ENCODE results near the gene LONRF2.
A peak's percentile ranks its signal among the peaks of the same experiment; 100 is the strongest.

Gene LONRF2

GRCh38 chr2:100242476-100242875, 79.8 kb downstream of the LONRF2 start:
- H3K9ac ChIP-seq (ENCODE audit: insufficient read length, low read depth): no peak overlapping the region
- DNase-seq (ENCODE audit: low read depth, low spot score): no peak
- H3K4me3 ChIP-seq (ENCODE audit: insufficient read length, low read depth): no peak overlapping the region
- no peak for TF ChIP-seq YY1 (IDR thresholded peaks at IDR 0.05; ENCODE audit: insufficient read depth, insufficient read length)
- no peaks in the 10 kb centered on the region for H3K36me3 ChIP-seq (ENCODE audit: insufficient read depth, insufficient read length, low read length)
- peaks cover 11% of the 10 kb centered on the region for H3K4me1 ChIP-seq (ENCODE audit: insufficient read depth, insufficient read length)
- peaks cover 22% of the 10 kb centered on the region for H3K27me3 ChIP-seq (ENCODE audit: insufficient read depth, insufficient read length)
- H3K9me3 ChIP-seq (ENCODE audit: insufficient read depth, low read length): no peaks in the 10 kb centered on the region

DNA sequence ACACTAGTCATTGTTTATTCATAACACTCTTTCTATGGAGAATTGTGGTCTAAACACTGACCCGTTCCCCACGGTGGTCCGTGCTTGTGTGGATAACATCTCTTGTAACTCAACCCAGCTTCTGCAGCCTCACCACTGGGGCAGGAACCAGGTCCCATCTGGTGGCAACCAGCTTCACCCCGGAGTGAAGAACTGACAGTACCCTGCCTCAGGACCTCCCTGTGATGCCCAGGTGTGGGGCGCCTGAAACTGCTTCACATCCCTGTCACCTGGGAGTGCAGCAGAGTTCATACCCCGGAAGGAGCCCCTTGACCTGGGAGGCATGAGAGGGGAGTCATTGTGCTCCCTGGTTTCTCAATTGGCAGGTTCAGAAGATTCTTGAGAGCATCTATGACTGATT, 81.1 kb downstream of the LONRF2 start:
- Histone ChIP-seq H3K9me3 (ENCODE audit: insufficient read depth, low read length) (no peaks in the 10 kb centered on the region), H3K4me1 (ENCODE audit: insufficient read depth, insufficient read length) (peaks cover 11% of the 10 kb centered on the region), H3K4me3 (ENCODE audit: insufficient read length, low read depth) (no peak overlapping the region), H3K27me3 (ENCODE audit: insufficient read depth, insufficient read length) (peaks cover 26% of the 10 kb centered on the region), H3K9ac (ENCODE audit: insufficient read length, low read depth) (no peak overlapping the region), H3K36me3 (ENCODE audit: insufficient read depth, insufficient read length, low read length) (no peaks in the 10 kb centered on the region)
- TF ChIP-seq ZNF274 (IDR thresholded peaks at IDR 0.05; ENCODE audit: low read depth, low read length) (no peak), SUZ12 (IDR thresholded peaks at IDR 0.05; ENCODE audit: extremely low read depth, insufficient read depth, insufficient read length) (no peak), YY1 (IDR thresholded peaks at IDR 0.05; ENCODE audit: insufficient read depth, insufficient read length) (no peak)
- no peak for DNase-seq (ENCODE audit: low read depth, low spot score)

DNA sequence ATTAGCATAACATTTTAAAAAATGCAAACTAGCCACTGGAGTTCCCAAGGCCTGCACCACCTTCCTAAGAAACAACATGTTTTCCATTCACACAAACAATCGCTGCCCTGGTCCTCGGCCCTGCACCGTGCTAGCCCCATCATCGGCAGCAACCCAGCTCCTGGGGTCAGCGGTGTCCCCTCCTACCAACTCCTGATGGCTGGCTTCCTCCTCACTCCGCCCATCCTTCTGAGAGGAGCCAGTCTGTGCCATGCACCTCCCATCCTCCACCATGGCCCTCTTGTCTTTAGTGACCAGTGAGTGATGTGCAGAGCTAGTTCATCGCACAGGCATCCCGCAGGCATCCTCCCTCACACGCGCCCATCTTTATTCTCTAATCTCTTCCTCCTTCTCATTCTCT, 81.9 kb downstream of the LONRF2 start:
- Histone ChIP-seq H3K9me3 (ENCODE audit: insufficient read depth, low read length) (no peaks in the 10 kb centered on the region), H3K36me3 (ENCODE audit: insufficient read depth, insufficient read length, low read length) (no peaks in the 10 kb centered on the region), H3K4me1 (ENCODE audit: insufficient read depth, insufficient read length) (peaks cover 11% of the 10 kb centered on the region), H3K4me3 (ENCODE audit: insufficient read length, low read depth) (no peak overlapping the region), H3K27me3 (ENCODE audit: insufficient read depth, insufficient read length) (peaks cover 34% of the 10 kb centered on the region), H3K9ac (ENCODE audit: insufficient read length, low read depth) (no peak overlapping the region)
- TF ChIP-seq YY1 (IDR thresholded peaks at IDR 0.05; ENCODE audit: insufficient read depth, insufficient read length) (no peak), ZNF274 (IDR thresholded peaks at IDR 0.05; ENCODE audit: low read depth, low read length) (no peak), SUZ12 (IDR thresholded peaks at IDR 0.05; ENCODE audit: extremely low read depth, insufficient read depth, insufficient read length) (no peak)
- DNase-seq (ENCODE audit: low read depth, low spot score): no peak

- TF ChIP-seq SUZ12 (IDR thresholded peaks at IDR 0.05; ENCODE audit: extremely low read depth, insufficient read depth, insufficient read length) (no peak), ZNF274 (IDR thresholded peaks at IDR 0.05; ENCODE audit: low read depth, low read length) (no peak), YY1 (IDR thresholded peaks at IDR 0.05; ENCODE audit: insufficient read depth, insufficient read length) (no peak)
- no peaks in the 10 kb centered on the region for H3K36me3 ChIP-seq (ENCODE audit: insufficient read depth, insufficient read length, low read length)
- peaks cover 35% of the 10 kb centered on the region for H3K27me3 ChIP-seq (ENCODE audit: insufficient read depth, insufficient read length)
- H3K9ac ChIP-seq (ENCODE audit: insufficient read length, low read depth): no peak overlapping the region
- no peak overlapping the region for H3K4me3 ChIP-seq (ENCODE audit: insufficient read length, low read depth)
- no peaks in the 10 kb centered on the region for H3K9me3 ChIP-seq (ENCODE audit: insufficient read depth, low read length)
- peaks cover 11% of the 10 kb centered on the region for H3K4me1 ChIP-seq (ENCODE audit: insufficient read depth, insufficient read length)
- DNase-seq (ENCODE audit: low read depth, low spot score): no peak
These were observed 82.7 kb downstream of the LONRF2 start for GRCh38 chr2:100239486-100240210.

- DNase-seq (ENCODE audit: low read depth, low spot score): peak; percentile 23
- Histone ChIP-seq H3K9me3 (ENCODE audit: insufficient read depth, low read length) (no peaks in the 10 kb centered on the region), H3K36me3 (ENCODE audit: insufficient read depth, insufficient read length, low read length) (no peaks in the 10 kb centered on the region), H3K4me1 (ENCODE audit: insufficient read depth, insufficient read length) (peaks cover 11% of the 10 kb centered on the region), H3K27me3 (ENCODE audit: insufficient read depth, insufficient read length) (peaks cover 38% of the 10 kb centered on the region), H3K4me3 (ENCODE audit: insufficient read length, low read depth) (no peak overlapping the region), H3K9ac (ENCODE audit: insufficient read length, low read depth) (no peak overlapping the region)
- TF ChIP-seq ZNF274 (IDR thresholded peaks at IDR 0.05; ENCODE audit: low read depth, low read length) (no peak), SUZ12 (IDR thresholded peaks at IDR 0.05; ENCODE audit: extremely low read depth, insufficient read depth, insufficient read length) (no peak), YY1 (IDR thresholded peaks at IDR 0.05; ENCODE audit: insufficient read depth, insufficient read length) (no peak)
These were observed 83.8 kb downstream of the LONRF2 start for GRCh38 chr2:100238471-100238870.

DNA sequence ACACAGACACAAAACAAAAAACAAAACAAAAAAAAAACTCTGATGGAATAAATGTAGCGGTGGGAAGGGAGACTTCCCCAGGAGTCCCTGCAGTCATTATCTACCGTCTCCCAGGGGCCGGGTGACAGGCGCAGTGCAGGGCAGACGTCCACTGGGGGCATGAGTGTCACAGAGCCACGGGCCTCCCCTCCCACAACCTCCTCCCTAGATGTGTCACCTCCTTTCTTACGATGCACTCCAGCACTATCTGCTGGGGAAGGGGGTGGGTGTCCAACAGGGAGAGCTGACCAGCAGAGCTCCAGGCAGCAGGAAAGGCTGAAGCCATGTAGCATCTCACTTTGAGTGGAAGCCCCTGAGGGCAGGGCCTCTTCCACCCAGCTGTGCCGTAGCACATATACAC, 84.5 kb downstream of the LONRF2 start:
- H3K36me3 ChIP-seq (ENCODE audit: insufficient read depth, insufficient read length, low read length): no peaks in the 10 kb centered on the region
- DNase-seq (ENCODE audit: low read depth, low spot score): no peak
- no peak overlapping the region for H3K9ac ChIP-seq (ENCODE audit: insufficient read length, low read depth)
- TF ChIP-seq ZNF274 (IDR thresholded peaks at IDR 0.05; ENCODE audit: low read depth, low read length) (no peak), SUZ12 (IDR thresholded peaks at IDR 0.05; ENCODE audit: extremely low read depth, insufficient read depth, insufficient read length) (no peak), YY1 (IDR thresholded peaks at IDR 0.05; ENCODE audit: insufficient read depth, insufficient read length) (no peak)
- H3K27me3 ChIP-seq (ENCODE audit: insufficient read depth, insufficient read length): peaks cover 38% of the 10 kb centered on the region
- H3K4me1 ChIP-seq (ENCODE audit: insufficient read depth, insufficient read length): peaks cover 11% of the 10 kb centered on the region
- H3K9me3 ChIP-seq (ENCODE audit: insufficient read depth, low read length): no peaks in the 10 kb centered on the region
- no peak overlapping the region for H3K4me3 ChIP-seq (ENCODE audit: insufficient read length, low read depth)

DNA sequence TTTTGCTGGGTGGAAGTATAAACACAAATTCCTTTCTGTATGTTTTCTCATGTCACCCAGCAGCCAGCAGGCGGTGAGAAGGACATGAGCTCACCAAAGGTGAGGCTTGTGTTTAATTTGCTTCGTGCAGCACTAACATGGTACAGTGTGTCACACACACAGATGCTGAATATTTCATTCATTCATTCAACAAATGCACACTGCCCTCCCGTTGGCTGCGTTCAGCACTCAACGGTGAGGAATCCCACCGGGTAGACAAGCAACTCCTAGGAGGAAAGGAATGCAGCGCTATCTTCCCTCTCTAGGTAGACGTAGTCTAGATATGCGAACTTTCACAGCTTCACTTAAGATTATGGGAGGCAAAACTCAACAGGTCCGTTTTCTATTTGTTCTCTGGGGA, 85.1 kb downstream of the LONRF2 start:
- DNase-seq (ENCODE audit: low read depth, low spot score): no peak
- H3K4me3 ChIP-seq (ENCODE audit: insufficient read length, low read depth): no peak overlapping the region
- H3K36me3 ChIP-seq (ENCODE audit: insufficient read depth, insufficient read length, low read length): no peaks in the 10 kb centered on the region
- H3K4me1 ChIP-seq (ENCODE audit: insufficient read depth, insufficient read length): peaks cover 11% of the 10 kb centered on the region
- no peaks in the 10 kb centered on the region for H3K9me3 ChIP-seq (ENCODE audit: insufficient read depth, low read length)
- no peak for TF ChIP-seq ZNF274 (IDR thresholded peaks at IDR 0.05; ENCODE audit: low read depth, low read length)
- peaks cover 35% of the 10 kb centered on the region for H3K27me3 ChIP-seq (ENCODE audit: insufficient read depth, insufficient read length)
- no peak overlapping the region for H3K9ac ChIP-seq (ENCODE audit: insufficient read length, low read depth)
